ENCODE results near the gene RIN1.
"Not testable (repeated sequence)": the region's sequence is repeated elsewhere in the genome, so short reads cannot be mapped to it uniquely, and the experiment has no call there.

RIN1 gene

DNA sequence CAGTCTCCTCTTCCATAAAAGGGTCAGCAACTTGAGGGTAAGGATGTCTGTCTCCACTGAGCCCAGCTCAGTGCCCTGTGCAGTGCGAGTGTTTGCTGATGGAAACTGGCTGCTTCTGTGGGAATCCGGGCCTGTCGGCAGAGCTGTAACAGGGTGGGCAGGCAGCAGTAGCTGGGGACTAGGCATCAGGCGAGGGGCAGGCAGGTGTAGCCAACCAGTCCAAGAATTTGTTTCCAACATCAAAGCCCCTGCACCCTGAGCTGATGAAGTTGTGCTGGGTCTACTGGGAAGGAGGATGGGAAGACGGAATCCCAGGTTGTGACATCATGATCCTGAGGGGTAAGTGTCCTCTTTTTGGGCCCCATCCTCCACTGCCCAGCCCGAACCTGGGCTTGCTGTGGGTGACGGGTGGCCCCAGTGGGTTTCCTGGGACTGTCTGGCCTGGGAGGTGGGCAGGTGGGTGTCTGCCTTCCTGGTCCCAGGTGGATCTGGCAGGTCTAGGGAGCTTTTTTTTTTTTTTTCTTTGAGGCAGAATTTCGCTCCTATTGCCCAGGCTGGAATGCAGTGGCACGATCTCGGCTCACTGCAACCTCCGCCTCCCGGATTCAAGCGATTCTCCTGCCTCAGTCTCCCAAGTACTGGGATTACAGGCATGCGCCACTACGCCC is 24.3 kb upstream of the RIN1 start:
- TF ChIP-seq, protein P1, sequence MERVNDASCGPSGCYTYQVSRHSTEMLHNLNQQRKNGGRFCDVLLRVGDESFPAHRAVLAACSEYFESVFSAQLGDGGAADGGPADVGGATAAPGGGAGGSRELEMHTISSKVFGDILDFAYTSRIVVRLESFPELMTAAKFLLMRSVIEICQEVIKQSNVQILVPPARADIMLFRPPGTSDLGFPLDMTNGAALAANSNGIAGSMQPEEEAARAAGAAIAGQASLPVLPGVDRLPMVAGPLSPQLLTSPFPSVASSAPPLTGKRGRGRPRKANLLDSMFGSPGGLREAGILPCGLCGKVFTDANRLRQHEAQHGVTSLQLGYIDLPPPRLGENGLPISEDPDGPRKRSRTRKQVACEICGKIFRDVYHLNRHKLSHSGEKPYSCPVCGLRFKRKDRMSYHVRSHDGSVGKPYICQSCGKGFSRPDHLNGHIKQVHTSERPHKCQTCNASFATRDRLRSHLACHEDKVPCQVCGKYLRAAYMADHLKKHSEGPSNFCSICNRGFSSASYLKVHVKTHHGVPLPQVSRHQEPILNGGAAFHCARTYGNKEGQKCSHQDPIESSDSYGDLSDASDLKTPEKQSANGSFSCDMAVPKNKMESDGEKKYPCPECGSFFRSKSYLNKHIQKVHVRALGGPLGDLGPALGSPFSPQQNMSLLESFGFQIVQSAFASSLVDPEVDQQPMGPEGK (CRISPR knock-in tag; IDR thresholded peaks at IDR 0.05; ENCODE audit: borderline replicate concordance): no peak
- TF ChIP-seq ZNF8 (CRISPR knock-in tag; IDR thresholded peaks at IDR 0.05) (no peak), ZC3H10 (CRISPR knock-in tag; IDR thresholded peaks at IDR 0.05) (no peak), ZNF70 (CRISPR knock-in tag; IDR thresholded peaks at IDR 0.05) (no peak), CSDC2 (CRISPR knock-in tag; IDR thresholded peaks at IDR 0.05) (no peak), GLIS3 (CRISPR knock-in tag; IDR thresholded peaks at IDR 0.05) (no peak), ARNTL (CRISPR knock-in tag; IDR thresholded peaks at IDR 0.05; ENCODE audit: borderline replicate concordance, low read depth) (no peak)
- TF ChIP-seq, protein P2, sequence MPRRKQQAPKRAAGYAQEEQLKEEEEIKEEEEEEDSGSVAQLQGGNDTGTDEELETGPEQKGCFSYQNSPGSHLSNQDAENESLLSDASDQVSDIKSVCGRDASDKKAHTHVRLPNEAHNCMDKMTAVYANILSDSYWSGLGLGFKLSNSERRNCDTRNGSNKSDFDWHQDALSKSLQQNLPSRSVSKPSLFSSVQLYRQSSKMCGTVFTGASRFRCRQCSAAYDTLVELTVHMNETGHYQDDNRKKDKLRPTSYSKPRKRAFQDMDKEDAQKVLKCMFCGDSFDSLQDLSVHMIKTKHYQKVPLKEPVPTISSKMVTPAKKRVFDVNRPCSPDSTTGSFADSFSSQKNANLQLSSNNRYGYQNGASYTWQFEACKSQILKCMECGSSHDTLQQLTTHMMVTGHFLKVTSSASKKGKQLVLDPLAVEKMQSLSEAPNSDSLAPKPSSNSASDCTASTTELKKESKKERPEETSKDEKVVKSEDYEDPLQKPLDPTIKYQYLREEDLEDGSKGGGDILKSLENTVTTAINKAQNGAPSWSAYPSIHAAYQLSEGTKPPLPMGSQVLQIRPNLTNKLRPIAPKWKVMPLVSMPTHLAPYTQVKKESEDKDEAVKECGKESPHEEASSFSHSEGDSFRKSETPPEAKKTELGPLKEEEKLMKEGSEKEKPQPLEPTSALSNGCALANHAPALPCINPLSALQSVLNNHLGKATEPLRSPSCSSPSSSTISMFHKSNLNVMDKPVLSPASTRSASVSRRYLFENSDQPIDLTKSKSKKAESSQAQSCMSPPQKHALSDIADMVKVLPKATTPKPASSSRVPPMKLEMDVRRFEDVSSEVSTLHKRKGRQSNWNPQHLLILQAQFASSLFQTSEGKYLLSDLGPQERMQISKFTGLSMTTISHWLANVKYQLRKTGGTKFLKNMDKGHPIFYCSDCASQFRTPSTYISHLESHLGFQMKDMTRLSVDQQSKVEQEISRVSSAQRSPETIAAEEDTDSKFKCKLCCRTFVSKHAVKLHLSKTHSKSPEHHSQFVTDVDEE (CRISPR knock-in tag; IDR thresholded peaks at IDR 0.05): no peak
- ATAC-seq: no peak

DNA sequence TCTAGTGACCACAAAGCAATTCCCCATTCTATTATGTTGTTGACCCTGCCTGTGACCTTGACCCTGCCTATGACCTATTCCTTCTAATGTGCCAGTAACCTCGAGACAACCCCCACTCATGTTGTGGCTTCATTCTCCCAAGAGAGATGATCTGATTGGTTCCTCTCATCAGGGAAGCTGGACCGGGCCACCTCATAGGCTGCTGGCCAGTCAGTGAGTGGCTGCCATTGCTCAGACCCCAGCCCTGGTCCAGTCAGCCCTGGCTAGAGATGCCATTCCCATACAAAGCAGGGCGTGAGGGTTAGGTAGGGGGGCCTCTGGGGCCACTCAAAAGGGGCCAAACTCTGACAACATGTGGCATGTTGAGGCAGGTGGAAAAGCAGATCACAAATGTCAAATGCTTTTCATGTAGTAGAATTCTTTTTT is 23.4 kb upstream of the RIN1 start:
- ATAC-seq: no peak
- TF ChIP-seq, protein P1 (CRISPR knock-in tag; IDR thresholded peaks at IDR 0.05; ENCODE audit: borderline replicate concordance): no peak
- TF ChIP-seq RARB (CRISPR knock-in tag; IDR thresholded peaks at IDR 0.05): no peak
- TF ChIP-seq, protein P3, sequence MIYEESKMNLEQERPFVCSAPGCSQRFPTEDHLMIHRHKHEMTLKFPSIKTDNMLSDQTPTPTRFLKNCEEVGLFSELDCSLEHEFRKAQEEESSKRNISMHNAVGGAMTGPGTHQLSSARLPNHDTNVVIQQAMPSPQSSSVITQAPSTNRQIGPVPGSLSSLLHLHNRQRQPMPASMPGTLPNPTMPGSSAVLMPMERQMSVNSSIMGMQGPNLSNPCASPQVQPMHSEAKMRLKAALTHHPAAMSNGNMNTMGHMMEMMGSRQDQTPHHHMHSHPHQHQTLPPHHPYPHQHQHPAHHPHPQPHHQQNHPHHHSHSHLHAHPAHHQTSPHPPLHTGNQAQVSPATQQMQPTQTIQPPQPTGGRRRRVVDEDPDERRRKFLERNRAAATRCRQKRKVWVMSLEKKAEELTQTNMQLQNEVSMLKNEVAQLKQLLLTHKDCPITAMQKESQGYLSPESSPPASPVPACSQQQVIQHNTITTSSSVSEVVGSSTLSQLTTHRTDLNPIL (CRISPR knock-in tag; IDR thresholded peaks at IDR 0.05; ENCODE audit: low read depth): no peak
- no peak for TF ChIP-seq TCF4 (CRISPR knock-in tag; IDR thresholded peaks at IDR 0.05; ENCODE audit: borderline replicate concordance)
- TF ChIP-seq, protein P4, sequence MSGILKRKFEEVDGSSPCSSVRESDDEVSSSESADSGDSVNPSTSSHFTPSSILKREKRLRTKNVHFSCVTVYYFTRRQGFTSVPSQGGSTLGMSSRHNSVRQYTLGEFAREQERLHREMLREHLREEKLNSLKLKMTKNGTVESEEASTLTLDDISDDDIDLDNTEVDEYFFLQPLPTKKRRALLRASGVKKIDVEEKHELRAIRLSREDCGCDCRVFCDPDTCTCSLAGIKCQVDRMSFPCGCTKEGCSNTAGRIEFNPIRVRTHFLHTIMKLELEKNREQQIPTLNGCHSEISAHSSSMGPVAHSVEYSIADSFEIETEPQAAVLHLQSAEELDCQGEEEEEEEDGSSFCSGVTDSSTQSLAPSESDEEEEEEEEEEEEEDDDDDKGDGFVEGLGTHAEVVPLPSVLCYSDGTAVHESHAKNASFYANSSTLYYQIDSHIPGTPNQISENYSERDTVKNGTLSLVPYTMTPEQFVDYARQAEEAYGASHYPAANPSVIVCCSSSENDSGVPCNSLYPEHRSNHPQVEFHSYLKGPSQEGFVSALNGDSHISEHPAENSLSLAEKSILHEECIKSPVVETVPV (CRISPR knock-in tag; IDR thresholded peaks at IDR 0.05): no peak
- TF ChIP-seq TOX (CRISPR knock-in tag; IDR thresholded peaks at IDR 0.05; ENCODE audit: borderline replicate concordance): no peak
- no peak for TF ChIP-seq SNAI2 (CRISPR knock-in tag; IDR thresholded peaks at IDR 0.05)
- TF ChIP-seq BACH2 (CRISPR knock-in tag; IDR thresholded peaks at IDR 0.05; ENCODE audit: borderline replicate concordance): no peak
- TF ChIP-seq, protein P5, sequence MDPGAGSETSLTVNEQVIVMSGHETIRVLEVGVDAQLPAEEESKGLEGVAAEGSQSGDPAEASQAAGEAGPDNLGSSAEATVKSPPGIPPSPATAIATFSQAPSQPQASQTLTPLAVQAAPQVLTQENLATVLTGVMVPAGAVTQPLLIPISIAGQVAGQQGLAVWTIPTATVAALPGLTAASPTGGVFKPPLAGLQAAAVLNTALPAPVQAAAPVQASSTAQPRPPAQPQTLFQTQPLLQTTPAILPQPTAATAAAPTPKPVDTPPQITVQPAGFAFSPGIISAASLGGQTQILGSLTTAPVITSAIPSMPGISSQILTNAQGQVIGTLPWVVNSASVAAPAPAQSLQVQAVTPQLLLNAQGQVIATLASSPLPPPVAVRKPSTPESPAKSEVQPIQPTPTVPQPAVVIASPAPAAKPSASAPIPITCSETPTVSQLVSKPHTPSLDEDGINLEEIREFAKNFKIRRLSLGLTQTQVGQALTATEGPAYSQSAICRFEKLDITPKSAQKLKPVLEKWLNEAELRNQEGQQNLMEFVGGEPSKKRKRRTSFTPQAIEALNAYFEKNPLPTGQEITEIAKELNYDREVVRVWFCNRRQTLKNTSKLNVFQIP (CRISPR knock-in tag; IDR thresholded peaks at IDR 0.05; ENCODE audit: borderline replicate concordance, low read depth): no peak
- no peak for TF ChIP-seq CSDC2 (CRISPR knock-in tag; IDR thresholded peaks at IDR 0.05)
- TF ChIP-seq ZC3H10 (CRISPR knock-in tag; IDR thresholded peaks at IDR 0.05): no peak
- no peak for TF ChIP-seq ZFP3 (CRISPR knock-in tag; IDR thresholded peaks at IDR 0.05)
- TF ChIP-seq ZNF565 (CRISPR knock-in tag; conservative IDR thresholded peaks at IDR 0.05; ENCODE audit: low read depth): no peak
- no peak for TF ChIP-seq ZNF70 (CRISPR knock-in tag; IDR thresholded peaks at IDR 0.05)
- TF ChIP-seq ISL1 (CRISPR knock-in tag; IDR thresholded peaks at IDR 0.05): no peak
- TF ChIP-seq ESRRG (CRISPR knock-in tag; IDR thresholded peaks at IDR 0.05): no peak
- no peak for TF ChIP-seq ZFP30 (CRISPR knock-in tag; IDR thresholded peaks at IDR 0.05)
- TF ChIP-seq OSR1 (CRISPR knock-in tag; IDR thresholded peaks at IDR 0.05): no peak
- TF ChIP-seq PPARA (CRISPR knock-in tag; IDR thresholded peaks at IDR 0.05; ENCODE audit: borderline replicate concordance): no peak
- TF ChIP-seq ARNTL (CRISPR knock-in tag; IDR thresholded peaks at IDR 0.05; ENCODE audit: borderline replicate concordance, low read depth): no peak

DNA sequence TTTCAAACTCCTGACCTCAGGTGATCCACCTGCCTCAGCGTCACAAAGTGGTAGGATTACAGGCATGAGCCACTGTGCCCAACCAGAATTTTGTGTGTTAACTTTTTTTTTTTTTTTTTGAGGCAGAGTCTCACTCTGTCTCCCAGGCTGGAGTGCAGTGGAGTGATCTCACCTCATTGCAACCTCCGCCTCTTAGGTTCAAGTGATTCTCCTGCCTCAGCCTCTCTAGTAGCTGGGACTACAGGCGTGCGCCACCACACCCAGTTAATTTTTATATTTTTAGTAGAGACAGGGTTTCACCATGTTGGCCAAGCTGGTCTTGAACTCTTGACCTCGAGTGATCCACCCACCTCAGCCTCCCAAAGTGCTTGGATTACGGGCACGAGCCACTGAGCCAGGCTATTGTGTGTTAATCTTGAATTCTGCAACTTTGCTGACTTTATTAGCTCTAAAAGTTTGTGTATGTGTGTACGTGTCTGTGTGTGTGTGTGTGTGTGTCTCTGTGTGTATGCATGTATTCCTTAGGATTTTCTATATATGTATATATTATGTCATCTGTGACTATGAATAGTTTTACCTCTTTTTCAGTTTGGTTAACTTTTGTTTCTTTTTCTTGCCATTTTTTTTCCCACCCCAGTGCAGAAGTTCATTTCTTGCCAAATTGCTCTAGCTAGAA is 14.5 kb upstream of the RIN1 start:
- not testable (repeated sequence) for ATAC-seq

All from SK-N-SH treated with all-trans-retinoic acid at 6 μM for 48 hours (cell line).